ENCODE results near the gene NKX2-3. TPM values are rescaled to one million over a fixed set of nuclear protein-coding genes. Genes with fewer than 3 reads are reported as not detected.

NKX2-3 gene
- total and polyA plus RNA-seq, 8 donors, result 0.28 to 6.2 (median 1.3) TPM

- 17 to 18% methylated on average over 3 of the region's 3 CpGs for WGBS, 2 donors
Measured at GRCh38 chr10:99551616-99552015, 18.9 kb downstream of the NKX2-3 start.

GRCh38 chr10:99555371-99555770 is 22.6 kb downstream of the NKX2-3 start:
- 59 to 65% methylated on average over 11 of the region's 11 CpGs for WGBS, 2 donors
- Histone ChIP-seq H3K27ac (no peak overlapping the region), H3K36me3 (no peaks in the 10 kb centered on the region), H3K9me3 (no peaks in the 10 kb centered on the region), H3K4me3 (no peak overlapping the region), H3K4me1 (no peaks in the 10 kb centered on the region), H3K27me3 (peaks cover 0 to 9% (median 0%) of the 10 kb centered on the region in 4 donors)
- FAIRE-seq (no peak), ATAC-seq (no peak), DNase-seq (no peak)
- intact Hi-C loops (cut with DNase I), result no loop called here
- no peak for TF ChIP-seq CTCF (IDR thresholded peaks at IDR 0.05)

More at GRCh38 chr10:99551616-99552015, 18.9 kb downstream of the NKX2-3 start:
- Histone ChIP-seq H3K27me3 (peaks cover 0 to 9% (median 0%) of the 10 kb centered on the region in 4 donors), H3K9me3 (no peaks in the 10 kb centered on the region), H3K4me1 (no peaks in the 10 kb centered on the region), H3K27ac (no peak overlapping the region), H3K4me3 (no peak overlapping the region), H3K36me3 (no peaks in the 10 kb centered on the region)
- intact Hi-C loops (cut with DNase I), result no loop called here
- no peak for FAIRE-seq
- TF ChIP-seq CTCF (IDR thresholded peaks at IDR 0.05), result no peak
- ATAC-seq, result no peak
- DNase-seq, result no peak

GRCh38 chr10:99555825-99556523 is 23.2 kb downstream of the NKX2-3 start:
- H3K4me3 ChIP-seq, result no peak overlapping the region
- DNase-seq, result no peak
- FAIRE-seq, result no peak
- no peak overlapping the region for H3K27ac ChIP-seq
- H3K4me1 ChIP-seq, result no peaks in the 10 kb centered on the region
- no peak for ATAC-seq
- intact Hi-C loops (cut with DNase I), result no loop called here
- TF ChIP-seq CTCF (IDR thresholded peaks at IDR 0.05), result no peak
- H3K27me3 ChIP-seq, result peaks cover 0 to 9% (median 0%) of the 10 kb centered on the region in 4 donors
- no peaks in the 10 kb centered on the region for H3K9me3 ChIP-seq
- WGBS, 2 donors, result 61 to 63% methylated on average over 6 of the region's 6 CpGs
- no peaks in the 10 kb centered on the region for H3K36me3 ChIP-seq

- H3K27me3 ChIP-seq, result peaks cover 0 to 9% (median 0%) of the 10 kb centered on the region in 4 donors
- TF ChIP-seq CTCF (IDR thresholded peaks at IDR 0.05), result no peak
- H3K4me1 ChIP-seq, result no peaks in the 10 kb centered on the region
- H3K4me3 ChIP-seq, result no peak overlapping the region
- no peak for FAIRE-seq
- ATAC-seq, result no peak
- H3K36me3 ChIP-seq, result no peaks in the 10 kb centered on the region
- intact Hi-C loops (cut with DNase I), result no loop called here
- no peak for DNase-seq
- WGBS, 2 donors, result 80 to 86% methylated on average over 5 of the region's 5 CpGs
- no peak overlapping the region for H3K27ac ChIP-seq
- no peaks in the 10 kb centered on the region for H3K9me3 ChIP-seq
Measured at GRCh38 chr10:99557044-99557443, 24.3 kb downstream of the NKX2-3 start.

GRCh38 chr10:99558708-99559107 is 26.0 kb downstream of the NKX2-3 start:
- no peak overlapping the region for H3K4me3 ChIP-seq
- H3K27ac ChIP-seq, result no peak overlapping the region
- 70 to 77% methylated on average over 4 of the region's 4 CpGs for WGBS, 2 donors
- no peaks in the 10 kb centered on the region for H3K36me3 ChIP-seq
- intact Hi-C loops (cut with DNase I), result no loop called here
- H3K4me1 ChIP-seq, result no peaks in the 10 kb centered on the region
- DNase-seq (no peak), ATAC-seq (no peak), FAIRE-seq (no peak)
- no peaks in the 10 kb centered on the region for H3K9me3 ChIP-seq
- no peak for TF ChIP-seq CTCF (IDR thresholded peaks at IDR 0.05)
- peaks cover 0 to 2% (median 0%) of the 10 kb centered on the region in 4 donors for H3K27me3 ChIP-seq
